Ammon's horn (tissue), 1 donor: ENCODE data around the gene SMAD6.

Experiments used
- DNase-seq: peaks from one replicate; pipeline ENCODE4 v3.0.0-alpha.2; 2016; ENCODE audit warnings: low spot score

SMAD6 gene

GRCh38 chr15:66777054-66777453, 75.0 kb downstream of the SMAD6 start:
- no peak for DNase-seq

GRCh38 chr15:66777596-66778313, 75.7 kb downstream of the SMAD6 start:
- no peak for DNase-seq

DNA sequence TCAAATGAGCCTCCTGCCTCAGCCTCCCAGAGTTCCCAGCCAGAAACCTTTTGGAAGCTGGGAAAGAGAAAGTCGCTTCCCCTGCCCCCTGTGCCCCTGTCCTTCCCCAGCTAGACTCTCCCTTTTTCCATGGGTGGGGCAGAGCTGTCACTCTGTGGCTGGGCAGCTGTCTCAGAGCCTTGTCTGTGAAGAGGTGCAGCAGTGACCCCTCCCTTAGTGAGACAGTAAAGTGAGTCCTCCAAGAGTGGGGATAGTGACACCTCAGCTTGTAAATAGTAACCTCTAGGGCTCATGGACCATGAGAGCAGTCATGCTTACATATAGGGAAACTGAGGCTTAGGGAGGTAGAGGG, 76.3 kb downstream of the SMAD6 start:
- DNase-seq: no peak

GRCh38 chr15:66778716-66779115, 76.7 kb downstream of the SMAD6 start:
- DNase-seq: no peak

GRCh38 chr15:66779331-66780009, 77.4 kb downstream of the SMAD6 start:
- no peak for DNase-seq

DNA sequence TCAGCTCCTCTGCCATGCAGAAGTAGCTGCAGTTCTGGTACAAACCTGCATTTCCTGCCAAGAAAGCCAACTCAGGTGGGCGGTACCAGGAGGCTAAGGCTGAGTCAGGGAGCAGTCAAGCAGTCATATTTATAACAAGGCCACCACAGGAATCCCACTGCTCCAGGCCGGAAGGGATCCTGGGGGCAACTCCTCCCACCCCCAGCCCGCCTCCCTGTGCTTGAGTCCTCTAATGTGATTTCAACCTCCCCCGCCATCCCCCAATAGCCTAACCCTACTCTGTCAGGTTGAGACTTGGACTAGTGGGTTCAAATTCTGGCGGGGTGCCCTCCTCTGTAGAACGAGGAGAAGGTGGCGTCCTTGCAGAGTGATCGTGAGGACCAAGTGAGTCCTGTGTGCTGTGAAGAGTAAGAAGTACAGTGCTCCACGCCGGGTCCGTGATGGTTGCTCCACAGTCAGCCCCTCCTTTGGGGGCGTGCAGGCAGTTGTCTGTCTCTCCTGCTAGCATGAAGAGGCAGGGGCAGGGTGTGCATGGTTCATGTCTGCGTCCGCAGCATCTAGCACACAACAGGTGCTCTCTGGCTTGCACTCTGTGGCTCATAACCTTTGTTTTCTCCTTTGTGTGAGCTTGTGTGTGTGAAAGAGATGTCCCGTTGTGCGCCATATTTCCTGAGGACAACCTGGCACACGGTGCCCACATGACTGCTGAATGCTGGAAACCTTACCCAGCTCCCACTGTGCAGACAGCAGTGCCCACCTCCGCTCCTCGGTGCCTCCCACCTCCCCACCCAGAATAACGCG, 78.3 kb downstream of the SMAD6 start:
- no peak for DNase-seq

DNA sequence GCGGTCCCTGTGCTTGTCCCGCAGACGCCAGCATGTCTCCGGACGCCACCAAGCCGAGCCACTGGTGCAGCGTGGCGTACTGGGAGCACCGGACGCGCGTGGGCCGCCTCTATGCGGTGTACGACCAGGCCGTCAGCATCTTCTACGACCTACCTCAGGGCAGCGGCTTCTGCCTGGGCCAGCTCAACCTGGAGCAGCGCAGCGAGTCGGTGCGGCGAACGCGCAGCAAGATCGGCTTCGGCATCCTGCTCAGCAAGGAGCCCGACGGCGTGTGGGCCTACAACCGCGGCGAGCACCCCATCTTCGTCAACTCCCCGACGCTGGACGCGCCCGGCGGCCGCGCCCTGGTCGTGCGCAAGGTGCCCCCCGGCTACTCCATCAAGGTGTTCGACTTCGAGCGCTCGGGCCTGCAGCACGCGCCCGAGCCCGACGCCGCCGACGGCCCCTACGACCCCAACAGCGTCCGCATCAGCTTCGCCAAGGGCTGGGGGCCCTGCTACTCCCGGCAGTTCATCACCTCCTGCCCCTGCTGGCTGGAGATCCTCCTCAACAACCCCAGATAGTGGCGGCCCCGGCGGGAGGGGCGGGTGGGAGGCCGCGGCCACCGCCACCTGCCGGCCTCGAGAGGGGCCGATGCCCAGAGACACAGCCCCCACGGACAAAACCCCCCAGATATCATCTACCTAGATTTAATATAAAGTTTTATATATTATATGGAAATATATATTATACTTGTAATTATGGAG, 79.1 kb downstream of the SMAD6 start:
- DNase-seq: no peak

GRCh38 chr15:66782785-66783184, 80.7 kb downstream of the SMAD6 start:
- no peak for DNase-seq

DNA sequence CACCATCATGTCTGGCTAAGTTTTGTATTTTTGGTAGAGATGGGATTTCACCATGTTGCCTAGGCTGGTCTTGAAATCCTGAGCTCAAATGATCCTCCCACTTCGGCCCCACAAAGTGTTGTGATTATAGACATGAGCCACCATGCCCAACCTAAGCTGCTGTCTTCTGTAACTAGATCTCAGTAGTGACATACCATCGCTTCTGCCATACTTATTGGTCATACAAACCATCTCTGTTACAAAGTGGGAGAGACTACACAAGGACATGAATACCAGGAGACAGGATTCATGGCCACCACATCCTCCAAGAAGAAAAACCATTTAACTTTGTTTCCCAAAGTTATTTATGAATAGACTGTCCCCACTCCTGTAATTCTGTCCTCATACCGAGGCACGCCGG, 81.3 kb downstream of the SMAD6 start:
- DNase-seq: no peak

GRCh38 chr15:66783725-66784124, 81.7 kb downstream of the SMAD6 start:
- DNase-seq: no peak

GRCh38 chr15:66784174-66784573, 82.1 kb downstream of the SMAD6 start:
- DNase-seq: no peak

DNA sequence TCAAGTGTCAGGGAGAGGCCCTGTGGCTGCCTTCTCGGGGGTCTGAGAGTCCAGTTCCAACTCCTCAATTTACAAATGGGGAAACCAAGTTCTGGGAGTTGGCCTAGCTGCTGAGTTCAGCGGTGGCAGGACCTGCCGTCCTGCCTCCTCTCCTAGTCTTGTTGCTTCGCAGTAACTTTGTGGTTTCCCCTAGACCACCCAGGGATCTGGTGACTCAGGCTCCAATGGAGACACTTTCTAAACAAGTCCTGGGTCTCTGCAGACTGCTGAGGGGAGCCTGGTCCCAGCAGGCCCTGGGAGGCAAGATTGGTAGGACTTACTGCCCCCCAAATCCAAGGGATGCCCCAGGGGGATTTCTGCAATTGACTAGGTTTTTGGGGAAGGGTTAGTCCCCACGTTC, 83.6 kb downstream of the SMAD6 start:
- DNase-seq: no peak

GRCh38 chr15:66786222-66786621, 84.2 kb downstream of the SMAD6 start:
- DNase-seq: no peak

DNA sequence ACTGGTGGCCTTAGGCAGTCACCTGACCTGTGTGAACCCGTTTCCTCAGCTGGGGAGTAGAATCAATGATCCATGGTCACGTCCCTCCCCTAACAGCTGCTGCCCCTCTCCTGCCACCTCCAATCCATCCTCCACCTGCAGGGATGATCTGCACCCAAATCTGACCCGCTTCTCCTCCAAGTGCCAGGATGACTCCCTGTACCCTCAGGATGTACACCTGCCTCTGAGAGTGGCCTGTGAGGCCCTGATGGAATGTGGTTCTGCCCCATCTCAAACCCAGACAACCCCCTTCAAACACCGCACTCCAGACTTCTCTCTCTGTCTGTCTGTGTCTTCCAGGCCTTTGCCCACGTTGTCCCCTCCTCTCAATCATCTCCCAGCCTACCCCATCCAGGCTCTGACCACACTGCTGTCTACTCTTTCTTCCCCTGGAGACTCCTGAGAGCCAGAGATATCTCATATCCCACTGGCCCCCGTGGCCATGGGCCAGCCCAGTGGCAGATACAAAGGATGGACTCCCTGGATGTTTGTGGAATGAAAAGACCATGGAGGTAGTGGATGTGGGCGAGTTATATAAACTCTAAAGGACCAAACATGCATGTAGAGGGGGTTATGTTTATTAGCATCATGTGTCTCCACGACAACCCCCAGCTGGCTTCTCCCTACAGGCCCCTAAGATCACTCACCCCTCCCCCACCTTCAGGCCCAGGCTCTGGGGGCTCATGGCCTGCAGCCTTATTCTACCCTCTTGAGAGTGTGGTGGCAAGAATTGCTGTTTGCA, 84.9 kb downstream of the SMAD6 start:
- no peak for DNase-seq

DNA sequence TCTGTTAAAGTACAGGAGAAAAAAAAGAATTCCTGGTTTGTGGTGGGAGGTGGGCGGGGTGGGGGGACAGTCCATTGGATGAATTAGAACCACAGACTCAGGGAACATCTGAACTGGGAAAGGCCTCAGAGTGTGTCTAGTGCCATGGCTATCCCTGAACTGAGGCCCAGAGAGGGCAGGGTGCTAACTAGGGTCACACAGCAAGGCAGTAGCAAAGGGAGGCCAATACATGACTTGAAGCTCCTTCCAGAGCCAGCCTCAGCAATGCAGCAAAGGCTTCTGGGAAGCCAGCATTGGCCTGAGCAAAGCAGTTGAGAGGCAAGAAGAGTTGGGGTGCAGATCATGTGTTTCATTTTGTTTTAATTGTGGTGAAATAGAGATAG, 85.4 kb downstream of the SMAD6 start:
- no peak for DNase-seq

DNA sequence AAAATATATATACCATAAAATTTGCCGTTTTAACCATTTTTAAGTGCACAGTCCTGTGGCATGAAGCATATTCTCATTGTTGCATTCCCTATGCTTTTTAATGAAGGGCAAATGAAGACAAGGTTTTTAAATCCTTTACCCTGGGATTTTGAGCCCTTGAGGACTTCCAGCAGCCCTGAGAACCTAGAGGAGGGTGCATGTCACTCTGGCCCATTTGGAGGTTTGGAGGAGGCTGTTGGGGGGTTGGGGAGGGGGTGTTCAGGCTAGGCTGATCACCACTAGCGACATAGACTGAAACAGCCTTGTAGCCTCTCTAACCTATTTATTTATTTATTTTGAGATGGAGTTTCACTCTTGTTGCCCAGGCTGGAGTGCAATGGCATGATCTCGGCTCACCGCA, 86.0 kb downstream of the SMAD6 start:
- no peak for DNase-seq

DNA sequence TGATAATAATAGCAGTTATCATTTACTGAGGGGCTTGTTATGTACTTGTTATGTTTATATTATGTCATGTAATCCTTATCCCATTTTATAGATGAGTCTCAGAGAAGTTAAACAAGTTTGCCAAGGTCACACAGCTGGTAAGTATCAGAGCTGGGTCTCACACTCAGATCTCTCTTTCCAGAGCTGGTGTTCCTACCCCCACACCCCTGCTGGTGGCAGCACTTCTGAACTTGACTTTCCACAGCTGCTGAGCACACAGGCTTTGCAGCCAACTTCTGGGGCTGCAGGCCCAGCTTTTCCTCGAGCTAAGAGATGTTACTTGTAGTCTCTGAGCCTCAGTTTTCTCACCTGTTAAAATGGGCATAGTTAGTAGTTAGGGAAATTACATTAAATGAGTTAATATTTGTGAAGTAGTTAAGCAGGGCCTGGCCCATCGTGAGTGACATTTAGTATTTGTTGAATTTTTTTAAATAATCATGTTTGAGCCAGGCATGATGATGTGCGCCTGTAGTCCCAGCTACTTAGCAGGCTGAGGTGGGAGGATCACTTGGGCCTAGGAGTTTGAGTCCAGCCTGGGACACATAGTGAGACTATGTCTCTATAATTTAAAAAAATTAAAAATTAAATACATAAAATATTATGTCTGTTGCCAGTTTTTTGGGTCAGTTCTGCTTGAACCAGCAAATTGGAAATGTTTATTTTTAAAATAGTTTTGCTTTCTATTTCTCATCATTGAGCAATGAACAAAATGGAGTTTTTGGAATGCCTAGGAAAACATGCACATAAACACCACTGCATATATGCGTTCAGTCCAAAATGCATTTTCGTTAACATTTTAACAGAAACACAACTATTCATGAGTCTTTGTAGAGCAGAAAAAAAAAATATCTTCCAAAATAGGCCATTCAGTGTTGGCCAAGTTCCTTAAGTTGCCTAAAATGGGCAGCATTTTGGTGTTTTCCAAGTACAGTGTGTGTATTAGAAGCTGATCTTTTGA, 87.3 kb downstream of the SMAD6 start:
- no peak for DNase-seq

DNA sequence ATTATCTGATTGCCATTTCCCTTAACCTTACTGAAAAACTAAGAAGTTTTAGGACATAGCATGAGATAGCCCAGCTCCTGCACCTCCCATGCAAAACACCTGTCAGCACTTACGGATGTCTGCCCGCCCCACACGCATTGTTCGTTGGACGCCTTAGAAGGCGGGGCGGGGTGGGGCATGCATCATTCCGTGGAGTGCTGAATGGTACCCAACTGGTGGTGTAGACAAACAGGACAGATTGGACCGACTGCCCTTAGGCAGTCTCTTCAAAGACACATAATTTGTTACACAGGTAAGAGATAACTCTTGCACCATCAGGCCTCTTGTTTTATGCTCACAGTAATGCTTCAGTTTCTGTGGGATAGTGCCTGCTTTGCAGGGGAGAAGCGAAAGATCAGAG, 93.8 kb downstream of the SMAD6 start:
- no peak for DNase-seq

DNA sequence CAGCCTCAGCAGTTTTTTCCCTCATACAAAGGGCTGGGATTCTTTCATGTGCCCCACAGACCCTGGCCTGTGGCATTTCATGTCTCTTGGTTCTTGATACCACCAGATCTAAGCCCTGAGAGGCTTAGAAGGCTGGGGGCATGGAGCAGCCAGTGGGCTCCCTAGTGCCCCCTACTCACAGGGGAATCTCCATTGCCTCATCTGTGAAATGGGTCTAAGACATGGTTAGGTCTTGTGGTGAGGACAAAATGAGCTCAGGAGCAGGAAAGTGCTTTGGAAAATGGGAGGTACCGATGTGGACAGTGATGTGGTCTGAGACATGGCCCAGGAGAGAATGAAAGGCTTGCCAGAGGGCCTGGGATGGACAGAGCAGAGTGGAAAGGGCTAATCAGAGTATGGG, 94.3 kb downstream of the SMAD6 start:
- no peak for DNase-seq

DNA sequence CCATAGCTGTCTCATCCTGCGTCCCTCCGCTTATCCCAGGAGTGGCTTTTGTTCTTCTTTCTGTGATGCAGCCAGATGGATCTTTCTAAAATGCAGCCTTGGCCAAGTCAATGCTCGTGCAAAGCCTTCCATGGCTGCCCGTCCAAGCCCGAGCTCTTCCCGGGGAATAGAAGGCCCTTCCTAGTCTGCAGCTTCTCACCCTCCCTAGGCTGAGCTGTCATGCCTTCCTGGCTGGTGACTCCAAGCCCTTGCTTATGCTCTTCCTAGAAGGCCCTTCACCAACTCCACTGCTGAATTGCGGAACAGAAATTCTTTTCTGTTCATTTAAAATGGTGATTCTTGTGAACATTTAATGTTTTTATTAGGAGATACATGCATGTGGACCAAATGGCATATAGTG, 95.9 kb downstream of the SMAD6 start:
- no peak for DNase-seq
